ENCODE results near the gene RBM24.

GRCh38 chr6:17258749-17259148 is 22.4 kb upstream of the RBM24 start:
- TF ChIP-seq CTCF (IDR thresholded peaks at IDR 0.05) (no peak), EP300 (IDR thresholded peaks at IDR 0.05) (no peak)

Data from sigmoid colon (tissue), 4 donors.